T-cell (primary cell): ENCODE results near the gene TRAK2. TPM values are rescaled to one million over a fixed set of nuclear protein-coding genes. Genes with fewer than 3 reads are reported as not detected.
A peak's percentile ranks its signal among the peaks of the same experiment; 100 is the strongest.
"Not testable (repeated sequence)": the region's sequence is repeated elsewhere in the genome, so short reads cannot be mapped to it uniquely, and the experiment has no call there.

ENCODE experiments used
- ATAC-seq, 4 experiments: fragments of 200-7000 bp in 3 of 4; fragments of 150-1000 bp in 1 of 4; cut with Tn5 transposase; replicated peaks in 1 of 4; 1 replicate in 3 of 4; 2 replicates in 1 of 4; pipeline ENCODE4 v1.10.0; 2021; ENCODE audit warnings: moderate library complexity in 3 of 4, mild to moderate bottlenecking in 2 of 4, moderate number of reproducible peaks in 1 of 4
- CTCF ChIA-PET, 2 donors: fragments of 300-600 bp; sonication (Branson Sonifier 250); formaldehyde crosslinking; loops; one replicate each; lab custom pipeline; 2022; ENCODE audit warnings: antibody characterized with exemption in 2 of 2; lab: Charles Lee
- POLR2A ChIA-PET, 2 donors: fragments of 300-600 bp; sonication (Branson Sonifier 250); formaldehyde crosslinking; loops; one replicate each; lab custom pipeline; 2022; ENCODE audit warnings: antibody characterized with exemption in 2 of 2; lab: Charles Lee
- DNase-seq, 35 experiments: peaks; one replicate each; pipeline versions ENCODE4 v3.0.0 to v3.0.0-alpha.2; 2013 to 2023
- H3K27ac ChIP-seq: one replicate; pipeline ENCODE4 v1.5.1; 2013; ENCODE audit warnings: low read length
- H3K27me3 ChIP-seq, 2 experiments: replicated peaks in 1 of 2; 1 replicate in 1 of 2; 2 replicates in 1 of 2; pipeline versions ENCODE4 v1.6.1 to v1.7.0; 2013; ENCODE audit warnings: low read length in 1 of 2, mixed read lengths in 1 of 2; ENCODE audit not compliant: control insufficient read depth in 2 of 2, insufficient read depth in 2 of 2; ENCODE audit errors: extremely low read depth in 1 of 2
- H3K36me3 ChIP-seq, 2 donors: 1 replicate in 1 of 2; 2 replicates in 1 of 2; pipeline versions ENCODE4 v1.6.1 to v1.7.0; 2013; ENCODE audit warnings: low read length in 1 of 2; ENCODE audit not compliant: control insufficient read depth in 2 of 2, insufficient read depth in 1 of 2; ENCODE audit errors: extremely low read depth in 1 of 2
- H3K4me1 ChIP-seq, 2 experiments: 1 replicate in 1 of 2; 2 replicates in 1 of 2; pipeline versions ENCODE4 v1.6.1 to v1.7.0; 2013; ENCODE audit warnings: low read length in 2 of 2, mixed read lengths in 1 of 2; ENCODE audit not compliant: insufficient read depth in 2 of 2, control insufficient read depth in 1 of 2; ENCODE audit errors: extremely low read depth in 1 of 2
- H3K4me3 ChIP-seq, 2 donors: 1 replicate in 1 of 2; 2 replicates in 1 of 2; pipeline versions ENCODE4 v1.5.1 to v1.7.0; 2013; ENCODE audit warnings: mild to moderate bottlenecking in 2 of 2, low read length in 1 of 2, moderate library complexity in 1 of 2; ENCODE audit not compliant: control insufficient read depth in 1 of 2; ENCODE audit errors: extremely low read depth in 1 of 2
- H3K9me3 ChIP-seq: 2 replicates; pipeline ENCODE4 v1.7.0; 2013
- H3K27ac Mint-ChIP-seq, 2 donors: one replicate each; pipeline ENCODE4 v1.8.0; 2020 to 2021; ENCODE audit warnings: mild to moderate bottlenecking in 2 of 2, mixed read lengths in 2 of 2
- H3K27me3 Mint-ChIP-seq, 2 donors: one replicate each; pipeline ENCODE4 v1.8.0; 2021 to 2022; ENCODE audit warnings: mixed read lengths in 2 of 2
- H3K36me3 Mint-ChIP-seq: one replicate; pipeline ENCODE4 v1.8.0; 2021; ENCODE audit warnings: mixed read lengths
- H3K4me1 Mint-ChIP-seq, 3 donors: one replicate each; pipeline ENCODE4 v1.8.0; 2020 to 2022; ENCODE audit warnings: mixed read lengths in 3 of 3, mild to moderate bottlenecking in 1 of 3
- H3K4me3 Mint-ChIP-seq, 3 donors: one replicate each; pipeline ENCODE4 v1.8.0; 2020 to 2022; ENCODE audit warnings: mild to moderate bottlenecking in 3 of 3, mixed read lengths in 3 of 3, moderate library complexity in 3 of 3
- H3K9me3 Mint-ChIP-seq, 3 donors: one replicate each; pipeline ENCODE4 v1.8.0; 2020 to 2022; ENCODE audit warnings: mixed read lengths in 3 of 3
- WGBS: methylation state at CpG from one replicate; pipeline ENCODE4 v1.1.5; 2013; ENCODE audit warnings: missing lambda C conversion rate; ENCODE audit not compliant: insufficient coverage; 5-methylcytosine and 5-hydroxymethylcytosine counted together
- total RNA-seq, 35 experiments: library from RNA in 6 of 35; stranded (reverse) in 6 of 35; fragments of 120-200 nt in 1 of 35; gene quantifications; one replicate each; pipeline versions ENCODE4 v1.2.1 to v1.2.4 and lab custom pipeline; 2013 to 2026

TRAK2 gene
- total RNA-seq, 5 donors from 2014 or later (not counting 1 experiment from before 2014, with no cell fraction given): 39.5 to 47.9 (median 43.4) TPM

- H3K27me3 Mint-ChIP-seq, H3K36me3 Mint-ChIP-seq, H3K4me3 ChIP-seq, CTCF ChIA-PET, H3K9me3 Mint-ChIP-seq, H3K27ac ChIP-seq, H3K36me3 ChIP-seq, ATAC-seq, H3K4me3 Mint-ChIP-seq, POLR2A ChIA-PET, H3K9me3 ChIP-seq, H3K27me3 ChIP-seq, H3K27ac Mint-ChIP-seq, DNase-seq: not testable (repeated sequence)
- peaks cover 43 to 57% (median 53%) of the 10 kb centered on the region in 3 donors for H3K4me1 Mint-ChIP-seq
- peaks cover 12 to 14% of the 10 kb centered on the region in 2 experiments for H3K4me1 ChIP-seq
Measured at GRCh38 chr2:201428366-201428765, 22.9 kb downstream of the TRAK2 start.

DNA sequence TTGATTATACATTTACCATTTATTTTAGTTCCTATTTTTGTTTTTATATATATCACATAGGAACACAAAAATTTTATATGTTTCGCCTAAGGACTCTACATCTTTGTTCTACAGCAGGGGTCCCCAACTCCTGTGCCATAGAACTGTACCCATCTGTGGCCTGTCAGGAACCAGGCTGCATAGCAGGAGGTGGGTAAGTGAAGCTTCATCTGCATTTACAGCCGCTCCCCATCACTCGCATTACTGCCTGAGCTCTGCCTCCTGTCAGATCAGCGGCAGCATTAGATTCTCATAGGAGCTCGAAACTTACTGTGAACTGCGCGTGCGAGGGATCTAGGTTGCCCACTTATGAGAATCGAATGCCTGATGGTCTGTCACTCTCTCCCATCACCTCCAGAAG, 25.3 kb downstream of the TRAK2 start:
- peaks cover 43 to 56% (median 51%) of the 10 kb centered on the region in 3 donors for H3K4me1 Mint-ChIP-seq
- no peaks in the 10 kb centered on the region for H3K9me3 ChIP-seq
- H3K4me3 Mint-ChIP-seq: no peak overlapping the region
- no peak overlapping the region for H3K4me3 ChIP-seq
- H3K27me3 Mint-ChIP-seq: no peaks in the 10 kb centered on the region
- H3K9me3 Mint-ChIP-seq: no peaks in the 10 kb centered on the region
- H3K4me1 ChIP-seq: peaks cover 2% of the 10 kb centered on the region in 2 experiments
- ChIA-PET POLR2A (interaction anchor here in 1 of 2 donors (0.6 kb wide), 1 partner anchor 53 kb away, joined by 3 read pairs; no protein-coding TSS in a partner anchor), CTCF (no interaction called here)
- no peaks in the 10 kb centered on the region for H3K27me3 ChIP-seq
- no peaks in the 10 kb centered on the region for H3K36me3 ChIP-seq
- no peak for DNase-seq
- peak overlapping the region; percentile 1 to 34 for H3K27ac Mint-ChIP-seq
- no peaks in the 10 kb centered on the region for H3K36me3 Mint-ChIP-seq
- no peak for ATAC-seq
- no peak overlapping the region for H3K27ac ChIP-seq
- 100% methylated on average over 3 of the region's 9 CpGs for WGBS

DNA sequence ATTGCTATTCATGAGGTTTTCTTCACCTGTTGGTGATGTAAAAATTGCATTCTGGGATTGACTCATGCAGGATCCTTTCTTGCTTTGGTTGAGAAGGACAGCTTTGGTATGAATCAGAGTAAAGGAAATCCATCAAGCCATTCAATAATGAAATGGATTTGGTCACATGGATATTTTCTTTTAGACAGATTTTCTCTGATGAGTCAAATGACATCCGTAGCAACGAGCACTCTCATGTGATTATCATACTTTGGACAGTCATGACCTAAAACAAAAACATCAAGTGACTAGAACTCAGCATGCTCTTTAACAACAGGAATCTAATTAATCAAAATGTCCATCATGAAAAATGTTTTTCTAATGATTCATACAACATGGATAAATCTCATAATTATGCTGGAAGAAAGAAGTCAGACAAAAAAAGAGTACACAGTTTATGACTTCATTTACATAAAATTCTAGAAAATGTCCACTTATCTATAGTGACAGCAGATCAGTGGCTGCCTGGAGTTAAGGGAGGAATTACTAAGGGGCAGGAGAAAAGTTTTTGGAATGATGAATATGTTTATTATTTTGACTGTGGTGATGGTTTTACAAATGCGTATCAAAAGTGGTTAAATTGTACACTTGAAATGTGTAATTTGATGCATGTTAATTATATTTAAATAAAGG, 30.7 kb downstream of the TRAK2 start:
- peak overlapping the region; percentile 89 to 96 for H3K27ac Mint-ChIP-seq
- Histone ChIP-seq H3K4me1 (peaks cover 4 to 5% of the 10 kb centered on the region in 2 experiments), H3K27me3 (no peaks in the 10 kb centered on the region), H3K9me3 (no peaks in the 10 kb centered on the region), H3K4me3 (no peak overlapping the region), H3K27ac (no peak overlapping the region), H3K36me3 (peaks cover 5 to 8% of the 10 kb centered on the region in 2 donors)
- peaks cover 8% of the 10 kb centered on the region for H3K36me3 Mint-ChIP-seq
- no peaks in the 10 kb centered on the region for H3K27me3 Mint-ChIP-seq
- no CpG with 5 or more reads among the region's 3 CpGs for WGBS
- peak in 1 of 4 experiments; percentile 32 for ATAC-seq
- DNase-seq: no peak
- CTCF ChIA-PET: interaction anchor here in 1 of 2 donors (0.7 kb wide), 1 partner anchor 21 kb away, joined by 4 read pairs; no protein-coding TSS in a partner anchor
- peaks cover 58 to 66% (median 59%) of the 10 kb centered on the region in 3 donors for H3K4me1 Mint-ChIP-seq
- POLR2A ChIA-PET: interaction anchor here in 1 of 2 donors (0.7 kb wide), 1 partner anchor 111 kb away, joined by 3 read pairs; no protein-coding TSS in a partner anchor
- H3K9me3 Mint-ChIP-seq: no peaks in the 10 kb centered on the region
- no peak overlapping the region for H3K4me3 Mint-ChIP-seq

DNA sequence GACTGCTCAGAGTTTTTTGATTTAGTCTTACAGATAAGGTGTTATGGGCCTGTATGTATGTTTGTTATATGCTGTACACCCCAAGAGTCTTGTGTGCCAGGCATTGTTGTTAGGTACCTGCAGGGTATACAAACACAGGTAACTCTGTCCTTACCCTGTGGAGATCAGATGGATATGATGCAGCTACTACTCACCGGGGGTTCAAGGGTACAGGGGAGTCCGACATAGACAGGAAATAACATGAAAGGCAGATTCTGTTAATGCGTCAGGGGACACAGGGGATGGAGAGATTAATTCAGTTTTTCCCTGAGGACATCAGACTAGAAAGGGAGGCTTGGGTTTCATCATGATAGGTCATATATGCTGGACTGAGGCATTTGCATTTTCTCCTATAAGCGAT, 31.3 kb downstream of the TRAK2 start:
- H3K4me1 Mint-ChIP-seq: peaks cover 54 to 65% (median 57%) of the 10 kb centered on the region in 3 donors
- Histone ChIP-seq H3K36me3 (peaks cover 5 to 8% of the 10 kb centered on the region in 2 donors), H3K27me3 (no peaks in the 10 kb centered on the region)

DNA sequence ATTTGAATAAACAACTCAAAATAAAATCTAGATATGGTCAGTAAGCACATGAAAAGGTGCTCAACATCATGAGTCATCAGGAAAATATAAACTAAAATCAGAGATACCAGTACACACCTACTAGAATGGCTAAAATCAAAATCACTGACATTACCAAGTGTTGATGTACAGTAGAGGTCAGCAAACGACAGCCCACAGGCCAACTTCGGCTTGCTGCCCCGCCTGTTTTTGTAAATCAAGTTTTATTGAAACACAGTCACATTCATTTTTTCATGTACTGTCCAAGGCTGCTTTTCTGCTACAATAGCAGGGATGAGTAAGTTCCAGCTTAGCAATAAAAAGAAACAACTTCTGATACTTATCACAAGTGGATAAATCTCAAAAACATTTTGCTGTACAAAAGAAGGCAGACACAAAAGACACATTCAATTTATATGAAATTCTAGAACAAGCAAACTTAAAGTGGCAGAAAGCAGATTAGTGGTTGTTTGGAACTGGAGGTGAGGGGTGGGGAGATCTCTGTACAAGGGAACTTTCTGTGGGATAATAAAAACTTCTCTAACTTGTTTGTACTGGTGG, 32.1 kb downstream of the TRAK2 start:
- no peaks in the 10 kb centered on the region for H3K9me3 ChIP-seq
- POLR2A ChIA-PET: interaction anchor here in 1 of 2 donors (0.6 kb wide), 1 partner anchor 377 kb away, joined by 8 read pairs; no protein-coding TSS in a partner anchor
- Mint-ChIP-seq H3K27ac (peak overlapping the region; percentile 89 to 96), H3K27me3 (no peaks in the 10 kb centered on the region), H3K4me1 (peaks cover 52 to 61% (median 53%) of the 10 kb centered on the region in 3 donors), H3K4me3 (no peak overlapping the region), H3K9me3 (no peaks in the 10 kb centered on the region), H3K36me3 (peaks cover 8% of the 10 kb centered on the region)
- H3K4me1 ChIP-seq: peaks cover 4 to 18% of the 10 kb centered on the region in 2 experiments
- WGBS: 83% methylated on average over 2 of the region's 3 CpGs
- ATAC-seq (no peak), DNase-seq (peak in 1 of 35 experiments; percentile 19)
- H3K4me3 ChIP-seq: no peak overlapping the region
- peaks cover 5 to 8% of the 10 kb centered on the region in 2 donors for H3K36me3 ChIP-seq
- no peaks in the 10 kb centered on the region for H3K27me3 ChIP-seq
- CTCF ChIA-PET: interaction anchor here in 1 of 2 donors (0.6 to 0.7 kb wide), 3 partner anchors 28 to 236 kb away, joined by 3 to 8 read pairs (median 3); partner anchors contain the start of gene CASP10
- peak overlapping the region; percentile 8 for H3K27ac ChIP-seq

More for the DNA sequence above, 31.3 kb downstream of the TRAK2 start:
- Mint-ChIP-seq H3K27me3 (no peaks in the 10 kb centered on the region), H3K36me3 (peaks cover 8% of the 10 kb centered on the region), H3K27ac (peak overlapping the region; percentile 89 to 96), H3K9me3 (no peaks in the 10 kb centered on the region), H3K4me3 (no peak overlapping the region)
- DNase-seq (no peak), ATAC-seq (peak; percentile 26 to 55 (median 33))
- ChIA-PET CTCF (no interaction called here), POLR2A (no interaction called here)
- Histone ChIP-seq H3K4me1 (peaks cover 4 to 11% of the 10 kb centered on the region in 2 experiments), H3K4me3 (no peak overlapping the region), H3K9me3 (no peaks in the 10 kb centered on the region), H3K27ac (peak overlapping the region; percentile 8)
- 73% methylated on average over 2 of the region's 4 CpGs for WGBS

- DNase-seq: no peak
- Histone ChIP-seq H3K36me3 (peaks cover 5 to 8% of the 10 kb centered on the region in 2 donors), H3K27me3 (no peaks in the 10 kb centered on the region), H3K27ac (peak overlapping the region; percentile 65), H3K4me1 (peaks cover 12 to 27% of the 10 kb centered on the region in 2 experiments), H3K4me3 (no peak overlapping the region), H3K9me3 (no peaks in the 10 kb centered on the region)
- Mint-ChIP-seq H3K4me3 (no peak overlapping the region), H3K9me3 (no peaks in the 10 kb centered on the region), H3K36me3 (peaks cover 28% of the 10 kb centered on the region), H3K4me1 (peaks cover 36 to 45% (median 36%) of the 10 kb centered on the region in 3 donors), H3K27ac (no peak overlapping the region), H3K27me3 (no peaks in the 10 kb centered on the region)
- ChIA-PET POLR2A (interaction anchor here in 1 of 2 donors (1.1 kb wide), 1 partner anchor 365 kb away, joined by 8 read pairs; the partner anchor contains the start of gene ALS2), CTCF (interaction anchor here (0.6 to 1.6 kb wide), 2 partner anchors 36 to 168 kb away, joined by 5 to 10 read pairs; partner anchors contain the start of genes STRADB (in 1 of the 2) and TRAK2 (in 1 of the 2))
- no peak for ATAC-seq
- WGBS: no CpG with 5 or more reads among the region's 2 CpGs
Measured at GRCh38 chr2:201415149-201415548, 36.1 kb downstream of the TRAK2 start.
